ENCODE data around the gene CNTF. TPM values are rescaled to one million over a fixed set of nuclear protein-coding genes. Genes with fewer than 3 reads are reported as not detected.

Gene CNTF
- total and polyA plus RNA-seq, 10 of the 15 experiments (the other 5 are each of a cell fraction or from before 2014, with no cell fraction given), result 0.16 to 2.3 (median 0.73) TPM

GRCh38 chr11:58579192-58580129, 43.0 kb upstream of the CNTF start (continued):
- peak; percentile 99 for TF ChIP-seq MAX (IDR thresholded peaks at IDR 0.05; ENCODE audit: low read depth, low read length)
- TF ChIP-seq FOXM1 (IDR thresholded peaks at IDR 0.05; ENCODE audit: low read depth, low read length), result no peak; the same call in 1 of the 2 replicates
- peak; percentile 93 for TF ChIP-seq ATF3 (IDR thresholded peaks at IDR 0.05; ENCODE audit: borderline replicate concordance, extremely low read depth, low read depth, low read length)
- TF ChIP-seq PAX8 (IDR thresholded peaks at IDR 0.05), result no peak
- TF ChIP-seq ZBTB4 (CRISPR knock-in tag; IDR thresholded peaks at IDR 0.05), result no peak
- no peak for TF ChIP-seq MTA3 (IDR thresholded peaks at IDR 0.05; ENCODE audit: borderline replicate concordance, low read length)
- TF ChIP-seq HDAC2 (IDR thresholded peaks at IDR 0.05), result no peak
- peak; percentile 25; the same call in 1 of the 2 replicates for TF ChIP-seq YBX1 (IDR thresholded peaks at IDR 0.05)
- TF ChIP-seq SREBF1 (IDR thresholded peaks at IDR 0.05; ENCODE audit: low read length), result no peak
- TF ChIP-seq TBL1XR1 (IDR thresholded peaks at IDR 0.05; ENCODE audit: low read depth, low read length), result peak; percentile 51; the same call in 1 of the 2 replicates
- peak; percentile 82 for TF ChIP-seq KLF5 (IDR thresholded peaks at IDR 0.05; ENCODE audit: partially characterized antibody)
- 0 out of 2 replicates have a peak, but pooled peaks have one; percentile 51 for TF ChIP-seq STAT1 (conservative IDR thresholded peaks at IDR 0.05)
- TF ChIP-seq CEBPZ (IDR thresholded peaks at IDR 0.05; ENCODE audit: low read depth, low read length), result no peak
- peak; percentile 81 for TF ChIP-seq ZNF687 (IDR thresholded peaks at IDR 0.05)
- peak; percentile 89 for TF ChIP-seq MLLT1 (IDR thresholded peaks at IDR 0.05)
- TF ChIP-seq KDM1A (IDR thresholded peaks at IDR 0.05; ENCODE audit: borderline replicate concordance), result no peak

Data from GM12878 (cell line).